Loucy (cell line): Measurements from ENCODE around the gene TSR1.

Experiments used
- H2AFZ ChIP-seq: fragments of 200-600 bp; sonication (generic); 2 replicates; pipeline ENCODE4 v1.6.0; 2016; ENCODE audit warnings: antibody characterized with exemption, mild to moderate bottlenecking, low read length, moderate library complexity
- H3F3A ChIP-seq: fragments of 200-600 bp; 2 replicates; pipeline ENCODE4 v1.6.0; 2016; ENCODE audit warnings: antibody characterized with exemption, low read depth, mild to moderate bottlenecking
- H3K27me3 ChIP-seq: fragments of 200-600 bp; sonication (generic); 2 replicates; pipeline ENCODE4 v1.6.1; 2014; ENCODE audit warnings: low read length, mild to moderate bottlenecking; ENCODE audit not compliant: insufficient read depth, poor library complexity, severe bottlenecking
- H3K36me3 ChIP-seq: fragments of 200-600 bp; sonication (generic); 2 replicates; pipeline ENCODE4 v1.6.1; 2016; ENCODE audit warnings: low read length; ENCODE audit not compliant: insufficient read depth
- H3K4me1 ChIP-seq: fragments of 200-600 bp; sonication (generic); 2 replicates; pipeline ENCODE4 v1.5.1; 2014; ENCODE audit warnings: low read length, mild to moderate bottlenecking; ENCODE audit not compliant: insufficient read depth, poor library complexity, severe bottlenecking
- H3K4me2 ChIP-seq: fragments of 200-600 bp; sonication (generic); 2 replicates; pipeline ENCODE4 v1.6.0; 2014; ENCODE audit warnings: antibody characterized with exemption, low read length, low read depth, mild to moderate bottlenecking; ENCODE audit not compliant: poor library complexity, severe bottlenecking
- H3K4me3 ChIP-seq: fragments of 200-600 bp; sonication (generic); 2 replicates; pipeline ENCODE4 v1.5.1; 2014; ENCODE audit warnings: low read length, mild to moderate bottlenecking, mixed read lengths; ENCODE audit not compliant: poor library complexity, severe bottlenecking
- H3K79me2 ChIP-seq: fragments of 200-600 bp; sonication (generic); 2 replicates; pipeline ENCODE4 v1.6.1; 2014; ENCODE audit warnings: low read length; ENCODE audit not compliant: insufficient read depth
- H3K9ac ChIP-seq: fragments of 200-600 bp; sonication (generic); 2 replicates; pipeline ENCODE4 v1.6.0; 2014; ENCODE audit warnings: mild to moderate bottlenecking, low read depth, low read length, moderate library complexity; ENCODE audit not compliant: poor library complexity, severe bottlenecking
- H3K9me2 ChIP-seq: fragments of 200-600 bp; sonication (generic); replicated peaks from 2 replicates; pipeline ENCODE4 v1.6.1; 2016; ENCODE audit warnings: low read depth, low read length, mixed read lengths
- H3K9me3 ChIP-seq: fragments of 200-600 bp; sonication (generic); 2 replicates; pipeline ENCODE4 v1.6.1; 2014; ENCODE audit warnings: mild to moderate bottlenecking, antibody characterized with exemption, low read length, low read depth; ENCODE audit not compliant: insufficient read depth
- H4K20me1 ChIP-seq: fragments of 200-600 bp; sonication (generic); 2 replicates; pipeline ENCODE4 v1.6.0; 2014; ENCODE audit warnings: antibody characterized with exemption, low read length, mild to moderate bottlenecking; ENCODE audit not compliant: insufficient read depth, poor library complexity, severe bottlenecking
- CTCF ChIP-seq: fragments of 200-600 bp; sonication (generic); conservative IDR thresholded peaks from 2 replicates; pipeline ENCODE4 v1.5.1; 2014; ENCODE audit warnings: mild to moderate bottlenecking, antibody characterized with exemption, low read length
- EZH2phosphoT487 ChIP-seq: fragments of 200-600 bp; IDR thresholded peaks from 2 replicates; pipeline ENCODE4 v1.6.1; 2018; ENCODE audit warnings: antibody characterized with exemption, mild to moderate bottlenecking, moderate library complexity, borderline replicate concordance

The TSR1 gene

GRCh38 chr17:2365132-2365531 lies 28.9 kb upstream of the TSR1 start:
- H3K36me3 ChIP-seq: peaks cover 6% of the 10 kb centered on the region; the same call in 1 of the 2 replicates
- no peaks in the 10 kb centered on the region for H4K20me1 ChIP-seq
- no peaks in the 10 kb centered on the region for H3F3A ChIP-seq
- no peak overlapping the region for H3K4me3 ChIP-seq
- H3K27me3 ChIP-seq: no peaks in the 10 kb centered on the region
- peaks cover 6% of the 10 kb centered on the region for H3K4me1 ChIP-seq
- H3K9me2 ChIP-seq: no peaks in the 10 kb centered on the region
- H3K9me3 ChIP-seq: no peaks in the 10 kb centered on the region
- H3K79me2 ChIP-seq: no peaks in the 10 kb centered on the region
- no peak overlapping the region for H3K4me2 ChIP-seq
- H2AFZ ChIP-seq: no peak overlapping the region
- no peak overlapping the region for H3K9ac ChIP-seq
- TF ChIP-seq CTCF: no peak
- TF ChIP-seq EZH2phosphoT487: no peak

- Histone ChIP-seq H4K20me1 (no peaks in the 10 kb centered on the region), H3K4me1 (peaks cover 6% of the 10 kb centered on the region), H3K79me2 (no peaks in the 10 kb centered on the region), H3K4me2 (no peak overlapping the region), H3K9me3 (no peaks in the 10 kb centered on the region), H3K9ac (no peak overlapping the region), H3K4me3 (no peak overlapping the region), H3K27me3 (no peaks in the 10 kb centered on the region), H3F3A (no peaks in the 10 kb centered on the region), H3K36me3 (peaks cover 6% of the 10 kb centered on the region; the same call in 1 of the 2 replicates), H3K9me2 (no peaks in the 10 kb centered on the region), H2AFZ (no peak overlapping the region)
- TF ChIP-seq EZH2phosphoT487: no peak
These were observed 28.5 kb upstream of the TSR1 start for GRCh38 chr17:2364763-2365116.

- H3K9me2 ChIP-seq: no peaks in the 10 kb centered on the region
- H3K4me2 ChIP-seq: no peak overlapping the region
- H3K9me3 ChIP-seq: no peaks in the 10 kb centered on the region
- no peaks in the 10 kb centered on the region for H3F3A ChIP-seq
- no peak for TF ChIP-seq CTCF
- no peak for TF ChIP-seq EZH2phosphoT487
- no peak overlapping the region for H3K9ac ChIP-seq
- no peaks in the 10 kb centered on the region for H3K79me2 ChIP-seq
- H3K4me1 ChIP-seq: peaks cover 5% of the 10 kb centered on the region
- H4K20me1 ChIP-seq: no peaks in the 10 kb centered on the region
- H3K36me3 ChIP-seq: peaks cover 6% of the 10 kb centered on the region; the same call in 1 of the 2 replicates
- no peak overlapping the region for H2AFZ ChIP-seq
- no peaks in the 10 kb centered on the region for H3K27me3 ChIP-seq
- no peak overlapping the region for H3K4me3 ChIP-seq
These were observed 27.9 kb upstream of the TSR1 start for GRCh38 chr17:2363851-2364762.
